H9 (cell line): ENCODE data around the gene NOG. TPM values are rescaled to one million over a fixed set of nuclear protein-coding genes. Genes with fewer than 3 reads are reported as not detected.

Source experiments
- DNase-seq: peaks from one replicate; pipeline ENCODE4 v3.0.0-alpha.2; 2017
- H2AFZ ChIP-seq: one replicate; pipeline ENCODE4 v1.6.1; 2013; ENCODE audit warnings: mild to moderate bottlenecking, low read length, control low read depth, moderate library complexity
- H2AK5ac ChIP-seq: 2 replicates; pipeline ENCODE4 v1.6.1; 2013; ENCODE audit warnings: low read length, control low read depth, mixed read lengths; ENCODE audit not compliant: insufficient read length
- H2BK120ac ChIP-seq: one replicate; pipeline ENCODE4 v1.6.1; 2013; ENCODE audit warnings: low read depth, mild to moderate bottlenecking, low read length, control low read depth, inconsistent platforms; ENCODE audit not compliant: poor library complexity, severe bottlenecking
- H2BK12ac ChIP-seq: 2 replicates; pipeline ENCODE4 v1.6.1; 2013; ENCODE audit warnings: low read length, control low read depth, mixed read lengths, low read depth; ENCODE audit not compliant: insufficient read length
- H2BK15ac ChIP-seq: 2 replicates; pipeline ENCODE4 v1.6.1; 2013; ENCODE audit warnings: low read depth, low read length, control low read depth
- H2BK20ac ChIP-seq: one replicate; pipeline ENCODE4 v1.6.1; 2013; ENCODE audit warnings: low read depth, mild to moderate bottlenecking, low read length, control low read depth, inconsistent platforms; ENCODE audit not compliant: poor library complexity, severe bottlenecking
- H2BK5ac ChIP-seq: 2 replicates; pipeline ENCODE4 v1.6.1; 2013; ENCODE audit warnings: low read length, control low read depth, mixed read lengths; ENCODE audit not compliant: insufficient read length
- H3K14ac ChIP-seq: 2 replicates; pipeline ENCODE4 v1.6.1; 2013; ENCODE audit warnings: low read length, control low read depth; ENCODE audit not compliant: insufficient read depth
- H3K18ac ChIP-seq: 2 replicates; pipeline ENCODE4 v1.6.1; 2013; ENCODE audit warnings: low read depth, mild to moderate bottlenecking, mixed read lengths, low read length, control low read depth; ENCODE audit not compliant: insufficient read length
- H3K23ac ChIP-seq: 2 replicates; pipeline ENCODE4 v1.6.1; 2013; ENCODE audit warnings: low read length, control low read depth, mixed read lengths, low read depth; ENCODE audit not compliant: insufficient read length
- H3K23me2 ChIP-seq: 2 replicates; pipeline ENCODE4 v1.6.1; 2013; ENCODE audit warnings: low read depth, mild to moderate bottlenecking, mixed read lengths, low read length, control low read depth; ENCODE audit not compliant: insufficient read length, poor library complexity, severe bottlenecking
- H3K27ac ChIP-seq: 2 replicates; pipeline ENCODE4 v1.5.1; 2013; ENCODE audit warnings: low read length, control low read depth, mixed read lengths, low read depth; ENCODE audit not compliant: insufficient read length
- H3K27me3 ChIP-seq: 2 replicates; pipeline ENCODE4 v1.6.1; 2013; ENCODE audit warnings: low read length, control low read depth, inconsistent platforms; ENCODE audit not compliant: insufficient read depth
- H3K4ac ChIP-seq: 2 replicates; pipeline ENCODE4 v1.6.1; 2013; ENCODE audit warnings: low read depth, mild to moderate bottlenecking, control low read depth, inconsistent platforms, low read length, moderate library complexity
- H3K4me1 ChIP-seq: 2 replicates; pipeline ENCODE4 v1.6.1; 2013; ENCODE audit warnings: low read length, control low read depth, inconsistent platforms; ENCODE audit not compliant: insufficient read depth
- H3K4me2 ChIP-seq: 2 replicates; pipeline ENCODE4 v1.6.1; 2013; ENCODE audit warnings: low read length, control low read depth, mixed read lengths; ENCODE audit not compliant: insufficient read length, insufficient read depth
- H3K56ac ChIP-seq: 2 replicates; pipeline ENCODE4 v1.6.1; 2013; ENCODE audit warnings: low read depth, mild to moderate bottlenecking, mixed read lengths, low read length, control low read depth; ENCODE audit not compliant: insufficient read length
- H3K79me1 ChIP-seq: 2 replicates; pipeline ENCODE4 v1.6.1; 2013; ENCODE audit warnings: low read depth, mild to moderate bottlenecking, moderate library complexity, low read length, control low read depth, inconsistent platforms; ENCODE audit not compliant: insufficient read depth, poor library complexity, severe bottlenecking
- H3K79me2 ChIP-seq: 2 replicates; pipeline ENCODE4 v1.6.1; 2013; ENCODE audit warnings: low read length, control low read depth, inconsistent platforms; ENCODE audit not compliant: insufficient read depth
- H3K9ac ChIP-seq: 2 replicates; pipeline ENCODE4 v1.6.1; 2013; ENCODE audit warnings: low read length, control low read depth, mixed read lengths; ENCODE audit not compliant: insufficient read length; ENCODE audit errors: extremely low read depth
- H3K9me3 ChIP-seq: one replicate; pipeline ENCODE4 v1.6.1; 2013; ENCODE audit warnings: low read depth, low read length, inconsistent platforms; ENCODE audit not compliant: control insufficient read depth
- H3T11ph ChIP-seq: one replicate; pipeline ENCODE4 v1.6.1; 2013; ENCODE audit warnings: mild to moderate bottlenecking, low read length, control low read depth, inconsistent platforms
- H4K20me1 ChIP-seq: one replicate; pipeline ENCODE4 v1.6.1; 2013; ENCODE audit not compliant: control insufficient read depth, insufficient read length, insufficient read depth
- H4K5ac ChIP-seq: 2 replicates; pipeline ENCODE4 v1.6.1; 2013; ENCODE audit warnings: low read depth, mild to moderate bottlenecking, mixed read lengths, low read length, control low read depth; ENCODE audit not compliant: insufficient read length
- H4K8ac ChIP-seq: replicated peaks from 2 replicates; pipeline ENCODE4 v1.6.1; 2013; ENCODE audit warnings: low read length, control low read depth, mixed read lengths, low read depth; ENCODE audit not compliant: insufficient read length
- H4K91ac ChIP-seq: 2 replicates; pipeline ENCODE4 v1.6.1; 2013; ENCODE audit warnings: low read depth, mild to moderate bottlenecking, moderate library complexity, mixed read lengths, low read length, control low read depth; ENCODE audit not compliant: insufficient read length
- H3K27ac Mint-ChIP-seq, 3 experiments: 2 replicates in 2 of 3; 3 replicates in 1 of 3; pipeline ENCODE4 v1.8.0; 2020 to 2021; ENCODE audit warnings: mixed read lengths in 3 of 3, mild to moderate bottlenecking in 1 of 3, moderate library complexity in 1 of 3
- H3K27me3 Mint-ChIP-seq: 2 replicates; pipeline ENCODE4 v1.8.0; 2021; ENCODE audit warnings: low read depth, mild to moderate bottlenecking, moderate library complexity, mixed read lengths
- H3K36me3 Mint-ChIP-seq, 3 experiments: 2 replicates in 2 of 3; 3 replicates in 1 of 3; pipeline ENCODE4 v1.8.0; 2020 to 2021; ENCODE audit warnings: low read depth in 3 of 3, mixed read lengths in 3 of 3; ENCODE audit not compliant: insufficient read depth in 1 of 3
- H3K4me1 Mint-ChIP-seq, 2 experiments: 2 replicates each; pipeline ENCODE4 v1.8.0; 2020; ENCODE audit warnings: mixed read lengths in 2 of 2
- H3K4me3 Mint-ChIP-seq, 2 experiments: 2 replicates in 1 of 2; 3 replicates in 1 of 2; pipeline ENCODE4 v1.8.0; 2020 to 2021; ENCODE audit warnings: mild to moderate bottlenecking in 2 of 2, mixed read lengths in 2 of 2, moderate library complexity in 1 of 2
- H3K9me3 Mint-ChIP-seq, 2 experiments: 2 replicates in 1 of 2; 3 replicates in 1 of 2; pipeline ENCODE4 v1.8.0; 2020; ENCODE audit warnings: mild to moderate bottlenecking in 2 of 2, mixed read lengths in 2 of 2, moderate library complexity in 1 of 2
- CTCF ChIP-seq: fragments of 200-600 bp; sonication (generic); conservative IDR thresholded peaks from 3 replicates; pipeline ENCODE4 v1.8.0; 2021; ENCODE audit warnings: antibody characterized with exemption, mild to moderate bottlenecking
- WGBS: extraction: QIAGEN DNeasy Blood & Tissue Kit; methylation state at CpG from one replicate; pipeline ENCODE4 v1.1.7; 2013; ENCODE audit warnings: missing lambda C conversion rate, low lambda C conversion rate, mixed read lengths; ENCODE audit not compliant: insufficient read length; ENCODE audit errors: extremely low coverage; 5-methylcytosine and 5-hydroxymethylcytosine counted together
- total RNA-seq: library from RNA; stranded (reverse); gene quantifications from 2 replicates; pipeline ENCODE4 v1.2.1, GENCODE V29; 2021

Gene NOG
- total RNA-seq, 1 experiment from 2014 or later: not detected

- Histone ChIP-seq H3K23ac (no peak overlapping the region), H2BK120ac (no peak overlapping the region), H3K18ac (no peak overlapping the region), H4K8ac (no peak overlapping the region), H3K79me2 (no peaks in the 10 kb centered on the region), H3K4ac (no peak overlapping the region), H3K27me3 (no peaks in the 10 kb centered on the region), H2BK15ac (no peak overlapping the region), H4K91ac (no peak overlapping the region), H3K27ac (no peak overlapping the region), H3K4me2 (no peak overlapping the region), H2BK5ac (no peak overlapping the region), H3K23me2 (peaks cover 4% of the 10 kb centered on the region), H3T11ph (no peak overlapping the region), H4K5ac (no peak overlapping the region), H2BK20ac (no peak overlapping the region), H2AFZ (no peak overlapping the region), H2BK12ac (no peak overlapping the region), H3K79me1 (no peaks in the 10 kb centered on the region), H3K4me1 (no peaks in the 10 kb centered on the region), H3K56ac (no peak overlapping the region), H2AK5ac (no peak overlapping the region), H3K14ac (no peak overlapping the region), H3K9me3 (no peaks in the 10 kb centered on the region), H4K20me1 (no peaks in the 10 kb centered on the region), H3K9ac (no peak overlapping the region)
- Mint-ChIP-seq H3K9me3 (peaks cover 0 to 4% of the 10 kb centered on the region in 2 experiments; a peak in 1 of 5 replicates), H3K27ac (peak overlapping the region in 1 of 3 experiments; percentile 53; a peak in 1 of 7 replicates), H3K4me3 (no peak overlapping the region), H3K27me3 (peaks cover 6% of the 10 kb centered on the region; the same call in 1 of the 2 replicates), H3K4me1 (peaks cover 8 to 17% of the 10 kb centered on the region in 2 experiments), H3K36me3 (peaks cover 0 to 4% (median 0%) of the 10 kb centered on the region in 3 experiments; a peak in 1 of 7 replicates)
- WGBS: no CpG with 5 or more reads among the region's 15 CpGs
- TF ChIP-seq CTCF: no peak
- peak; percentile 40 for DNase-seq
Measured at GRCh38 chr17:56577843-56578204, 15.7 kb upstream of the NOG start.
